HG03066 (cell line): ENCODE measurements around the gene TESK2.
"Not testable (repeated sequence)": the region's sequence is repeated elsewhere in the genome, so short reads cannot be mapped to it uniquely, and the experiment has no call there.

Experiments
- ATAC-seq: cut with Tn5 transposase; IDR thresholded peaks from one replicate; pipeline ENCODE4 v1.9.1; 2021; ENCODE audit warnings: low read depth; ENCODE audit not compliant: unreplicated experiment

The TESK2 gene

GRCh38 chr1:45474194-45474593 is 16.8 kb downstream of the TESK2 start:
- ATAC-seq: not testable (repeated sequence)

GRCh38 chr1:45473302-45473701 is 17.7 kb downstream of the TESK2 start:
- no peak for ATAC-seq

- ATAC-seq: no peak
Observed at GRCh38 chr1:45470306-45470798, 20.6 kb downstream of the TESK2 start.

- ATAC-seq: not testable (repeated sequence)
Observed at GRCh38 chr1:45467353-45467752, 23.6 kb downstream of the TESK2 start.

GRCh38 chr1:45465277-45465676 is 25.7 kb downstream of the TESK2 start:
- ATAC-seq: no peak

GRCh38 chr1:45458894-45459293 is 32.1 kb downstream of the TESK2 start:
- no peak for ATAC-seq

- ATAC-seq: no peak
Observed at GRCh38 chr1:45456531-45456930, 34.4 kb downstream of the TESK2 start.

- no peak for ATAC-seq
Observed at GRCh38 chr1:45455162-45455561, 35.8 kb downstream of the TESK2 start.

- no peak for ATAC-seq
Observed at GRCh38 chr1:45454464-45454863, 36.5 kb downstream of the TESK2 start.

GRCh38 chr1:45452503-45452902 is 38.5 kb downstream of the TESK2 start:
- ATAC-seq: no peak

GRCh38 chr1:45448357-45448756 is 42.6 kb downstream of the TESK2 start:
- no peak for ATAC-seq

- ATAC-seq: no peak
Observed at GRCh38 chr1:45446950-45447672, 43.9 kb downstream of the TESK2 start.

- no peak for ATAC-seq
Observed at GRCh38 chr1:45446530-45446929, 44.4 kb downstream of the TESK2 start.

- ATAC-seq: no peak
Observed at GRCh38 chr1:45444609-45445131, 46.3 kb downstream of the TESK2 start.

GRCh38 chr1:45443580-45444446 is 47.1 kb downstream of the TESK2 start:
- ATAC-seq: no peak

GRCh38 chr1:45442272-45442671 is 48.7 kb downstream of the TESK2 start:
- ATAC-seq: no peak

GRCh38 chr1:45437323-45437722 is 53.6 kb downstream of the TESK2 start:
- no peak for ATAC-seq

- no peak for ATAC-seq
Observed at GRCh38 chr1:45430490-45430889, 60.5 kb downstream of the TESK2 start.

- no peak for ATAC-seq
Observed at GRCh38 chr1:45429561-45430159, 61.3 kb downstream of the TESK2 start.

- ATAC-seq: no peak
Observed at GRCh38 chr1:45423906-45424678, 66.9 kb downstream of the TESK2 start.
